GM21447 (cell line): ENCODE results near the gene SH3BGRL2.
"Not testable (repeated sequence)": the region's sequence is repeated elsewhere in the genome, so short reads cannot be mapped to it uniquely, and the experiment has no call there.

ENCODE experiments used
- ATAC-seq: cut with Tn5 transposase; IDR thresholded peaks from one replicate; pipeline ENCODE4 v1.9.1; 2021; ENCODE audit not compliant: unreplicated experiment

The SH3BGRL2 gene

DNA sequence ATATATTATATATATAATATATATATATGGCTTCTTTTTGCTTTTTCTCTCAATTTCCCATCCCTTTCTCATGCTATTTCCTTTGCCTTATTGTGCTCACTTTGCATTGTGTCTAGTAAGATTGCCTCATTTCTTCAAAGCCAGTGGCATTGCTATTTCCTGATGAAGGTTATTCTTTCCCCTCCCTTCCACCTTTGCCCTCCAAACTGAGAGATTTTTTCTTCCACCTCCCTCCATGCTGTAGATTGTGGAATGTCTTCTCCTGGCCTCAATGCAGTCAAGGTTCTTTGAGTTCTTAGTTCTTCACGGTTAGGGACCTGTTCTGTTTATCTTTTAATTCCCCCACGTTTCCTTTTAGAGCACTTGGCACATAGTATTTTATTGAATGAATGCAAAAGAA lies 17.2 kb downstream of the SH3BGRL2 start:
- ATAC-seq = no peak

DNA sequence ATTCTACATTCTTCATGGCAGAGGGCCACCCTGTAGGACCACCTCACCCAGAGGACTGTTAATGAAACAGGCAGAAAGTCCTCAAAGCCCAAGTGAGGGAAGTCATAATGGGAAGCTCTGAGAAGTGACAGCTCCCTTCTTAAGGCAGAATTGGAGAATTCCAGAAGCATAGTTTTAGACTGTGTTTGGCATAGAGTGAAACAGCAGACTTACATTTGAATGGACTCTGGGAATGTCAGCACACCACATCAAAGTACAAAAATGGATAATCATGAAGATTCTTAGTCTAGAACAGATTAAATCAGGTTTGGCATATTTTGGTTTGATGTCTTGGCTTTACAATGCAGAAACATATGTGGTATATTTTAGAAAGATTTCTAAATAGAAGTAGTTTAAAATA lies 17.9 kb downstream of the SH3BGRL2 start:
- ATAC-seq = no peak

DNA sequence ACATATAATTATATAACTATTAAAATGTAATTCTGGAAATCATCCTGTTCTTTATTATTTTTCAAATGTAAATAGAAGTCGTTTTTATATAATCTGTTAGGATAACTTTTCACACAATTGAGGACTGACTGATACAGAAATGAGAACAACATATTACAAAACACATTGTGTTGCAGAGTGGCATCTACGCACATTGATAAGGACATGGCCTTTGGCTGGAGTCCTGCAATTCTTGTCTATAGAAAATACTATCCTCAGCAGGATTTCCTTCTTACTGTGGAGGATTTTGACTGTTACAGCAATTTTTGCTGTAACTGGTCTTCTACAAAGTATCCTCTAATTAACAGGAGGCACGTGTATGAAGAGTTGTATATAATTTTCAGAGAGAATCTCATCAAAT lies 19.8 kb downstream of the SH3BGRL2 start:
- ATAC-seq = no peak

DNA sequence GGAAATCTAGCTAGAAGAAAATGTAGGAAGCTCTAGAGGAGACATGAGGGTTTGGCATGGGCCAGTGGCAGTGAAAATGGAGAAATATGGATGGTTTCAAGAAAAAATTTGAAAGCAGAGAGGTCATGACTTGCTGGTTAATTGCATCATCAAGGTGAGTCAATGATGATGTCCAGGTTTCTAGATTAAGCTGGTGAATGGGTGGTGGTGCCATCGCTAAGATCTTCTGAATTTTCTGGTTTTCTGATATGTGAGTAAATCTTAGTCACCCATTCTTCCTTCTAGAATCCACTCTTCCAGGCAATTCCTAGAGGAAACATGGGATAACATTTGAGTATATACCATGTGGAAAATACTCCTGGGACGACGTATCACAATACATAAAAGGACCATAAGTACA lies 25.0 kb downstream of the SH3BGRL2 start:
- no peak for ATAC-seq

DNA sequence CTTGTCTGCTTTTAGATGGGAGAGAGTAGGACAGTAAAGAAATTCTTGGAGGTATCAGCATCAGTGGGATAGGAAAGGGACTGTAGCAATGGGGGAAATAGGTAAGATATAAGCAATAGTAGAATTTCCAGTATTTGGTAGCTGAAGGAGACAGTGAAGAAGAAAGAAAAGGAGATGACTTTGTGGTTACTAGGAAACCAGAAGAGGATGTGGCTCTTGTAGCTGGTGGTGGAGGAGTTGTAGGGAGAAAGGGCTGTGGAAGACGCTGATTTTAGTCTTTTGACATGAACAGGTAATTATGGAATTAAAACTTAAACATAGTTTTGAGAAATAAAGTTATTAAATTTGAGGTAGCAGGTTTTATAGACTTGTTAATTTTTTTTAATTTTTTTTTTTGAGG lies 26.1 kb downstream of the SH3BGRL2 start:
- ATAC-seq = no peak

DNA sequence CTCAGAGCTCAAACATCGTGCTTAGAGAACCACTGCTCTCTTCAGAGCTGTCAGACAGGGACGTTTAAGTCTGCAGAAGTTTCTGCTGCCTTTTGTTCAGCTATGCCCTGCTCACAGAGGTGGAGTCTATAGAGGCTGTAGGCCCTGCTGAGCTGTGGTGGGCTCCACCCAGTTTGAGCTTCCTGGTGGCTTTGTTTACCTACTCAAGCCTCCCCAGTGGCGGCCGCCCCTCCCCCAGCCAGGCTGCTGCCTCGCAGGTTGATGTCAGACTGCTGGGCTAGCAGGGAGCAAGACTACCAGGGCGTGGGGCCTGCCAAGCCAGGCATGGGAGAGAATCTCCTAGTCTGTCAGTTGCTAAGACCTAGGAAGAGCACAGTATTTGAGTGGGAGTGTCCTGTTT lies 32.5 kb downstream of the SH3BGRL2 start:
- not testable (repeated sequence) for ATAC-seq

DNA sequence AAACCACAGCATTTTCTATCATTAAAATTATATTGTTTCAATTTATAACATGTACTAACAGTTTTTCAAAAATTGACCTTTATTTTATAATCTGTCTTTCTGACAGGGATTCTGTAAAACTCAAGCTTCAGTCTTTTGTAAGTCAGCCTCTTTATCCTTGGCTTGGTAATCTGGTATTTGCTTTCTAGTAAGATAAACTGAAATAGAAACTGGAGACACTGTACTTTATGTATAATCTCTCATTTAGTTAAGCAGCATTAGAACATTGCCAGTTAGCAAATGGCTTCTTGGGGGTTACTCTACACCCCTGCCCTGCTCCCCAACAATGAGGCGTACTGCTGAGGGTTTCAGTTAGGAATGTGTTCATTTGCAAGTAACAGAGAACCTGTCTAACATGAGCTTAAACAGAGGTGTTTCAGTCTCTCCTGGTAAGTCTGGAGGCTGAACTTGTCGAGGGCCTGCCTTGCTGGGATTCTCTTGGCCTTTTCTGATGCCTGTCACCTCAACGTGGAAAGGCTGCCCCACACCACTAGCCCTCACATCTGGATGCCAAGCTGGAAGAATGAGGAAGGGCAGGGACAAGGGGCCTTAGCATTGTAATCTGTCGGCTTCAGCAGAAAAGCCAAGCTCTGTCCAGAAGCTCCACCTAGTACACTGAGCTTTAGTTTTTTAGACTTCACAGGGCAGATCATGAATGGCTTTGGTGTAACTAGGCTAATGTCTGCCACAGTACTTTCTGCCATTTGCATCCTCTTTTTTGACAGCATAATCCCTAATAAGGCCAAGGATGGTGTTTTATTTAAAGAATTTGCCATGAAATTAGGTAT lies 34.8 kb downstream of the SH3BGRL2 start:
- ATAC-seq = no peak

DNA sequence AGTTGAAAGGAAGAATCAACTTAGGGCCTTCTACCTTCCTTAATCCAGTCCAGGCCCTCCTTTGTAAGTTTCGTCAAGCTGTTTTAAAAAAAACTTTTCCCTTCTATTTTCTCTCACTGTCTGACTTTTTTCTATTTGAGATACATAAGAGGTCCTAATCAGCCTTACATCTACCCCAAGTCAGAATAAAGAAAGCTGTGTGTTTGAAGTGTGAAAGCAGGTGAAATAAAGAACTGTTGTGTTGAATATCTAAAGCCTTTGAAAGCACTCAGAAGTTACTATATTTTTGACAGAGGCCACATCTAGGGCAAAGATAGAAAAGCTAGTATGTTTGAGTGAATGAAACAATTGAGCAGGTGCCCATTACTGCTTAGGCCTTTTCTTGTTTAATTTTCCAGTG lies 35.5 kb downstream of the SH3BGRL2 start:
- no peak for ATAC-seq

DNA sequence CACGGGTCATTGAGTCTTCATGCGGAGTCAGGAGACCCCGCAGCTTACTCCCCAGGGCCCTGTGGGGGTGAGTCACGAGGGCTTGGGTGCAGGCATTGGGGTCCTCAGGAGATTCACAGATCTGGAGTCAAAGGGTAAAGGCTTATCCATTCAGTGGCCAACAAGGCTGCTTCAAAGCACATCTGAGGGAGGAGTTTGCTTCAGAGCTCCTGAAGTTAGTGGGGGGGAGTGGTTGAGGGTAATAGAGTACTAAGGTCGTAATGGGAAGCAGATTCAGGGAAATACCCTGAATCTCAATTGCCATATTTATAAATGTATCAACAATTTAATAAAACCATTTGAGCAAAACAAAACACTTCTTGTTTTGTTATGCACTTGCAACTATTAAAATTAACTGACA lies 37.3 kb downstream of the SH3BGRL2 start:
- no peak for ATAC-seq

DNA sequence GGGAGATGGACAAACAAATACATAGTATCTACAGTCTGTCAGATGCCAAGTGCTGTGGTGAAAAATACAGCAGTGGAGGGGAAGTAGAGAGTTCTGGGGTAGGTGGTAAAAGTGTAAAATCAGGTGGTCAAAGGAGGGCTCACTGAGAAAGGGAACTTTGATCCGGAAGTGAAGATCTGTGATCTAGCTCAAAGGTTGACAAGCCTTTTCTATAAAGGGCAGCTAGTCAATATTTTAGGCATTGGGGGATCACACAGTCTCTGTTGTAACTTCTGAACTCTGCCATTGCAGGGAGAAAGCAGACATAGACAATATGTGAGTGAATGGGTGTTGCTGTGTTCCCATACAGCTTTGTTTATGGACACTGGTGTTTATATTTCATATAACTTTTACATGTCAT lies 38.6 kb downstream of the SH3BGRL2 start:
- ATAC-seq = no peak

DNA sequence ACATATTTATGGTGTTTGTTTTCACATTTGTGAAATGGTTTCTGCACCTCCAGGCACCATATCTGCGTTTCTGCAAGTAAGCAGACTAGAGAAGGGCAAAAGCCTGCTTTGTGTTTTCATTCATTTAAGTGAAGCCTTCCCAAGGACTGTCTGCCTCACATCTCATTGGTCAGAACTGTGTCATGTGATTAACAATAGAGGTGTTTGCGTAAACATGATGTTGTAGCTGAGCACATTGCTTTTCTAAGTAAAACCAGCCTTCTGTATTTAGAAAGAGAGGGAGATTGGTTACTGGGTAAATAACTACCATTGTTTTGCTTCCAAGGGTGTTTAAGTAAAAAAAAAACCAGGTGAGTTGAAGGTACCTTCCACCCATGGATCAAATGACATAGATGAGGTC lies 39.7 kb downstream of the SH3BGRL2 start:
- no peak for ATAC-seq

DNA sequence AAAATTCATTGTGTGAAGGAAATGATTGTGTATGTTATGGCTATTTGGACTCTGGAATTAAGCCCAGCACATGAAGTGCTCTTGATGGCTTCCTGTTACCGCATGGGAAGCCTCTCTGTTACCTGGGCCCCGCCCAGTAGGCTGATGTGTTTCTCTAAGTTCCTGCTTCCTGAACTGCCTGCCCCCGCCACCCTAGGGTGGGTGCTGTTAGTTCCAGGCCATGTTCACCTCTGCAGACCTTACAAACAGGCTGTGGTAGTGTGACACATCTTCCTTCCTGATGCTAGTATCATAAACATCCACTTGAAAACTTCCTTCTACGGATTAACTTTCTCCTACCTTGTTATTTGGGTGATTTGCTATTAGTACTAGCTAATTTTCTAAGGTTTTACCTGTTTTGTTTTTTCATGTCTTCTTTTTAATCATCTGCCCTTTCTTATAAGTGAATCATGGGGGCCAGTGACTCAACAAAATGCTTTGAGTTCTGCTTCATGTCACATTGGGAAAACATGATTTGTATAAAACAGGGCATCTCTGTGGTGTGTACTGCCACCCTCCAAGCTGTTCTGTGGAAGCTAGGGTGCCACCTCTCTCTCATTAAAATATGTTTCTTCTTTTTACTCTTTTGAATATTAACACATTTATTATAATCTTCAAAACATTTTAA lies 40.6 kb downstream of the SH3BGRL2 start:
- ATAC-seq = no peak

DNA sequence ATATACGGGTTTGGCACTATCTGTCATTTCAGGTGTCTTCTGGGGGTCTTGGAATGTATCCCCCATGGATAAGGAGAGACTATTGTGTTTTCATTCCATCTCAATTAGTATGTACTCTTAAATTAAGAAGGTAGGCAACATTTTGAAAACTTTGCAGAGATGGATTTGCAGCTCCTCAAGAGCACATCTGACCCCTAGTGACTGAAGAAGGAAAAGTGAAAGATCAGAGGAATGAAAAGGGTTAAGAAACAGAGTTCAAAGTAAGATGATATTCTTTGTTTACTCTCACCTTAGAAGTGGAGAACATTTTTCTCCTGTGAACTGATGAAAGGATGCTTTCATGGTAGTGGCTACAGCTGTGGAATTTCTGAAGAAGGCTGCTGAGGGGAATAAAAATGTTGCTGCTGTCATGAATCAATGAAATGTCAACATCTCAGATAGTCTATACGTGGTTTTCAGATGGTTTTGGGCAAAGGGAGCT lies 41.5 kb downstream of the SH3BGRL2 start:
- no peak for ATAC-seq

DNA sequence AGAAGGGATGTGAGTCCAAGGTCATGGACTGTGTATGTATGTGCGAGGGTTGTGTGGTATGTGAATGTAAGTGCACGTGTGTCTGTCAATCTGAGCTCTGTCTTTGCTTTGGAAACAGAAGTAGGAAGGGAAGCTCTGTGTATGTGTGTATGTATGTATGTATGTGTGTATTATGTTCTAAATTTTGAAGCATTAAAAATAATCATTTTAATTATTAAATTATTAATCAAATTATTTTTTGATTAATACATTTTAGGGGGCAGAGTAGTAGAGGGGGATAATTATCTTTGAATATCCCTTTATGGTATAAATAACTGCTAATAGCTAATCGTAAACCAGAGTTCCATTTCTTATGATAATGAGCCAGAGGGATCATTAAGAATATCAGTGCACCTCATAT lies 42.8 kb downstream of the SH3BGRL2 start:
- ATAC-seq = no peak

DNA sequence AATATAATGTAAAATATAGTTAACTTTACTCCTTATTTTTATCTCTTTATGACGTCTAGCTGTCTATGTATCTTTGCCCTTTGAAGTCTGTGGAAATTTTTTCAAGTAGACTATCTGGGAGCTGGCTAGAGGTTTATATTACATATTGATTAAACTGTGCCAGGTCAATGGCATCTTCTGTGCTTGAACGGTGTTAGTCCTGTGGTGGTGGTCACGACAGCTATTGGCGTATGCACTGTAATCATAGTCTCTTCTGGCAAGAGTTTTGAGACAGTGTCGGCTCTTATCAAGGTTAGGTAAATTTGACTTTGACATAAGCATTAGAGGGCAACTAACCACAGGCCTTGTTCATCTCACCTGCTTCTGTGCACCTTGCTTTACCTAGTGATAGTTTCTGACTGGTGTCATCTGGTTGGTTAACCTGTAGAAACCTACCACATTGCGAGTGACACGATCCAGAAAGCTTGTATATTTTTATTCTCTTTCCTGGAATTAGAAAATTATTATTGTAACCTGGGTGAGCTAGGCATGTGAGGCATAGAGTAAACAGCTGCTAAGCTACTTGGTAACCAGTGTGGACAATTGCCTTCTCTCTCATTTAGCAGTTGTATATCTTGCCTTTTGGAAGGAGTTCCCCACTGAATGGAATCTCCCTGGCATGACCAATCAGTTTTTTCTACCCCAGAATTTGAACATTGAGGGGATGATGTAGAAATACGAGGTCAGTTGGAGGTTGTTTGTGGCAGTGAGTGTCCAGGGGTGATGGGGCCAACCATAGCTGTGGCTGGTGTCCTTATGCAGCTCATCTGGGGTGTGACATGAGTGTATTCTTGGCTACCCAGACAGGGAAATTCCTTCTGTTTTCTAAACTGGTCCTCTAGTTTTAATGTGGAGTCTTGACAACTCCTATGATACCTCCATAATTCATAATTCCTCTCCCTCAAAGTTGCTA lies 45.9 kb downstream of the SH3BGRL2 start:
- ATAC-seq = no peak

DNA sequence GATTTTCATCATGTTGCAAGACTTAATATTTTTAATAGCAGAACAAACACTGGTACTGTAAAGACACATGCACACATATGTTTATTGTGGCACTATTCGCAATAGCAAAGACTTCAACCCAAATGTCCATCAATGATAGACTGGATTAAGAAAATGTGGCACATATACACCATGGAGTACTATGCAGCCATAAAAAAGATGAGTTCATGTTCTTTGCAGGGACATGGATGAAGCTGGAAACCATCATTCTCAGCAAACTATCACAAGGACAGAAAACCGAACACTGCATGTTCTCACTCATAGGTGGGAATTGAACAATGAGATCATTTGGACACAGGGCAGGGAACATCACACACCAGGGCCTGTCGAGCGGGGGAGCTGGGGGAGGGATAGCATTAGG lies 51.6 kb downstream of the SH3BGRL2 start:
- not testable (repeated sequence) for ATAC-seq

DNA sequence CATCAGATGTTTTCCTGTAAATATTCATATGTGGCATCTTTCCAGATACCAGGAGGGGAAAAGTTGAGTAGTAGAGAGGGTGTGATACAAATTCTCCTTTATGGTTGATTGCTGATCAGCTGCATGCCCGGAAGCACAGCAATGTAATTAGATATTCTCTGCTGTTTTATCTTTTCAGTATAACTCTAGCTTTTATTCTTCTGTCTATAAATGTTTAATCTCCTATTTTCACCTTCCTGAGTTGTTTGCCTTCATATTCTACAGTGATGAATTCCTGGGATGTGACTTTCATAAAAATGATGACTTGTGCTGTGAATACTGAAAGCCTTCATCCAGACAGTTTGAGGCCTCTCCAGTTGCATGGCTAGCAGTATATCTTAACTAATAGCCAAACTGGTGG lies 53.7 kb downstream of the SH3BGRL2 start:
- no peak for ATAC-seq

DNA sequence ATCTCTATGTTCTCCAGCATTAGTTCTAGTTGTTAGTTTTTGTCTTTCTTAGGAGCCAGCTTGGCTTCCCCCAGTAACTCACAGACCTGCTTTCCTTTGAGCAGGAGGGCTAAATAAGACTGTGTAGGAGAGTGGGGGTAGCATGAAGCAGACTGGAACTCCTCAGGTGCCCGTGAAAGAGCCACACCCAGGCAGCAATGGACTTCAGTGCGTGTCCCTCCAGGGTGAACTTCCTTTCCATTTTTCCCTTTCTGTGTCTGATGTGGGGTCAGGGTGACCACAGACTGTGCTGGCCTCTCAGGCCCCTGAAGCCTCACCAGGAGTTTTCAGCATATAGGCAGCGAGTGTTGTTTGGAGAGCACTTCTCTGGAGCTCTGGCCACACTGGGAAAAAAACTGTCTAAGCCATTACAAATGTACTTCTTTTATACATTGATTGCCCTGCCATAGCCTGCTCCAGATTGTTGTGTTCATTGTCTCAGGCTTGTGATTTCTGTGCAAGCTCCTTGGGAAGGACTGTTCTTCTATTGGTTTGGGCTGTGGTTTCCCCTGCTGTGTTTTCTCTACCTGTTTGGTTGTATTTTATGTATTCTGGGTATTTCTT lies 55.7 kb downstream of the SH3BGRL2 start:
- ATAC-seq = no peak

DNA sequence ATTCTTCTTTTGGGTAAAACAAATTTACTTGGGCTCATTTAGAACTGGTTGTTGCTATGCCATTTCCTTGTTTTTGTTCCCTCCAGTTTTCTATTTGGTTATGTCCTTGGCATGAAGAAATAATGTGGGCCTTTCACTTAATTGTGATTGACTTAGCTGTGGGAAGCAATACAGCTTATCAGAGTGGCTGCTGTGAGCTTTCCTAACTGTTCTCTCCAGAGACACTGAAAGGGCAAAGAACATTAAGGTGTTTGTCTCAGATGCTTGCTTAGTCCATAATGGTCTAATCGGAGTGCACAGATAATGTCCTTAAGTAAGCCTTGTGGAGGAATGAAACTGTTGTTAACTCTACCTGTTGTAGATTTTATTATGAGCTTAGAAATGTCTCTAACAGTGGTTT lies 56.6 kb downstream of the SH3BGRL2 start:
- ATAC-seq = no peak

DNA sequence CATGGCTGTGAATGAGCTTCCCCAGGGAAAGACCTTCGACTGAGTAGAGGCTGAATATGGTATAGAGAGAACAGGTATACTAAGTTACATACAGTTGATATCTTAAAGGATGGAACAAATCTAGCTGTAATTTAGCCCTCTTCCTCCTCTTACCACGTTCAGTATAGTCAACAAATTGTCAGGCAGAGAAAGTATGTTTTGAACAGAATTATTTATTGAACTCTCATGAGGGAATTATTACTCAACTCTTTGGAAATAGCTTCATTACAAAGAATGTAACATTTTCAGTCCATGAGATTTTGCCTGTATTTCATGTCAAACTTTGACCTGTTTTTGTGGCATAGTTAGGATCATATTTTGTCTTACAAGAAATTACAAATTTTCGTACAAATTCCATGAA lies 63.0 kb downstream of the SH3BGRL2 start:
- ATAC-seq = no peak
